GM18526 (cell line): Measurements from ENCODE around the gene BTBD6.

Source experiments
- POLR2A ChIP-seq: IDR thresholded peaks from 3 replicates; pipeline ENCODE4 v1.6.1; 2011; ENCODE audit not compliant: insufficient read length; ENCODE audit errors: extremely low read depth

Gene BTBD6

GRCh38 chr14:105207996-105208737 is 40.2 kb upstream of the BTBD6 start:
- no peak for TF ChIP-seq POLR2A

- no peak for TF ChIP-seq POLR2A
Observed at GRCh38 chr14:105208738-105209075, 39.6 kb upstream of the BTBD6 start.

- no peak for TF ChIP-seq POLR2A
Observed at GRCh38 chr14:105209091-105209490, 39.2 kb upstream of the BTBD6 start.

- no peak for TF ChIP-seq POLR2A
Observed at GRCh38 chr14:105209646-105210045, 38.7 kb upstream of the BTBD6 start.

- TF ChIP-seq POLR2A = no peak
Observed at GRCh38 chr14:105210266-105211025, 37.9 kb upstream of the BTBD6 start.

- TF ChIP-seq POLR2A = no peak
Observed at GRCh38 chr14:105211086-105211757, 37.1 kb upstream of the BTBD6 start.

- TF ChIP-seq POLR2A = no peak
Observed at GRCh38 chr14:105211758-105212089, 36.6 kb upstream of the BTBD6 start.

- TF ChIP-seq POLR2A = no peak
Observed at GRCh38 chr14:105212541-105213300, 35.6 kb upstream of the BTBD6 start.

- no peak for TF ChIP-seq POLR2A
Observed at GRCh38 chr14:105213361-105213760, 35.0 kb upstream of the BTBD6 start.

GRCh38 chr14:105214324-105214915 is 33.9 kb upstream of the BTBD6 start:
- TF ChIP-seq POLR2A = no peak

- TF ChIP-seq POLR2A = no peak
Observed at GRCh38 chr14:105215602-105216001, 32.7 kb upstream of the BTBD6 start.

- no peak for TF ChIP-seq POLR2A
Observed at GRCh38 chr14:105216490-105217247, 31.7 kb upstream of the BTBD6 start.

- no peak for TF ChIP-seq POLR2A
Observed at GRCh38 chr14:105217774-105218173, 30.6 kb upstream of the BTBD6 start.

GRCh38 chr14:105218611-105219010 is 29.7 kb upstream of the BTBD6 start:
- no peak for TF ChIP-seq POLR2A

- no peak for TF ChIP-seq POLR2A
Observed at GRCh38 chr14:105219043-105219612, 29.2 kb upstream of the BTBD6 start.

GRCh38 chr14:105219753-105220152 is 28.6 kb upstream of the BTBD6 start:
- TF ChIP-seq POLR2A = no peak
